ENCODE measurements around the gene TSPAN4.

Gene TSPAN4, protein sequence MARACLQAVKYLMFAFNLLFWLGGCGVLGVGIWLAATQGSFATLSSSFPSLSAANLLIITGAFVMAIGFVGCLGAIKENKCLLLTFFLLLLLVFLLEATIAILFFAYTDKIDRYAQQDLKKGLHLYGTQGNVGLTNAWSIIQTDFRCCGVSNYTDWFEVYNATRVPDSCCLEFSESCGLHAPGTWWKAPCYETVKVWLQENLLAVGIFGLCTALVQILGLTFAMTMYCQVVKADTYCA

DNA sequence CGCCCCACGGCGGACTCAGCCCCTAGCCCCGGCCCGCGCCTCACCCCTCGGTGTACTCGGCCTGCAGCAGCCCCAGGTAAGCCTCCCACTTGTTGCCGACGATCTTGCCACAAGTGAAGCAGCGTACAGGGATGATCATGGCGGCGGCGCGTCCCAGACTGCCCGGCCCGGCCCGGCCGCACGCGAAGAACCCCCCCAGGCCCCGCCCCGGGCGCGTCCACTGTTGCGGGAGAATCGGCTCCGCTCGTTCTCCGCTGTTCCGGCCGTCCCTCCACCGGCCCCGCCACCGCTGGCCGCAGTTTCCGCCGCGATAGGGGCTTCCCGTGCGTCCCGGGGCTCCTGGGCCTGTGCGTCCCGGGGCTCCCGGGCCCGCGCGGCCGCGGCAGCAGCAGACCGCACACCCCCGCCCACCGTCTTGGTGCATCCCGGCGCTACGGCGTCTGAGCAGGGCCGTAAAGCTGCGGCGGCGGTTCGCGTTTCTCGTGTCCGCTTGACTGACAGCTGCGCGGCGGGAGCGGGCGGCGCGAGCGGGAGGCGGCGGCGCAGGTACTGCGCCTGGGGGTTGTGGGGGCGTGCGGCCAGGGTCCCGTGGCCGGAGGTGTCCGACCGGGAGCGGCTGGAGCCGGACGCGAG is at the start of gene TSPAN4, which contains the start of gene POLR2L:
Gene TSPAN4 (plus strand): TSS at position 483 of the 633 bp plus-strand sequence. CDS start 7,453 bp downstream, outside the sequence.
Gene POLR2L (minus strand): TSS at position 160 of the 633 bp plus-strand sequence. CDS start 21 bp downstream, at position 139.
- DNase-seq (ENCODE audit: low spot score in 2 of 2) (peak; percentile 83 to 84), ATAC-seq (ENCODE audit: low read depth) (peak; percentile 84)
- peak within 1 kb of the TSS; percentile 87 for H3K4me3 Mint-ChIP-seq
- peak within 1 kb of the TSS; percentile 45 for H3K27ac Mint-ChIP-seq
- H3K27me3 Mint-ChIP-seq, result peaks cover 6% of the 10 kb centered on the region
- H3K9me3 Mint-ChIP-seq, result no peaks in the 10 kb centered on the region
- H3K36me3 Mint-ChIP-seq, result peaks cover 2% of the 10 kb centered on the region
- peaks cover 15% of the 10 kb centered on the region for H3K4me1 Mint-ChIP-seq

DNA sequence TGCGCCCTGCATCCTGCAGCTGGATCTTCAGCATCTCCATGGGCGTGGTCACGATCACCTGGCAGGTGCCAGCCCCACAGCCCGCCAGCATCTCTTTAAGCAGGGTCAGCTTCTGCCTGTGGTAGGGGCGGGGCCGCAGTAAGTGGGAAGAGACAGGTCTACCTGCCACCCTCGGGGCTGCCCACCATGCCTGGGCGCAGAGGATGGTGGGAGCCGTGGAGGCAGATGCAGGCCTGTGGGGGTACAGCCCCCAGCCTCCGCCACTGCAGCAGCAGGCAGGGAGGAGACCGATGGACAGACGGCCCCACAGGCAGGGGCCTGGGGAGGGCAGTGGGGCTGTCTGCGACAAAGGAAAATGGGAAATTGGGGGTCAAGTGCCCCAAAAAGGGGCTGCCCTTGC is 49.8 kb upstream of the TSPAN4 start:
- ATAC-seq (ENCODE audit: low read depth) (no peak), DNase-seq (ENCODE audit: low spot score in 2 of 2) (no peak)
- Mint-ChIP-seq H3K9me3 (no peaks in the 10 kb centered on the region), H3K4me1 (peaks cover 7% of the 10 kb centered on the region), H3K27ac (no peak overlapping the region), H3K4me3 (no peak overlapping the region), H3K27me3 (peaks cover 2% of the 10 kb centered on the region), H3K36me3 (peaks cover 12% of the 10 kb centered on the region)

DNA sequence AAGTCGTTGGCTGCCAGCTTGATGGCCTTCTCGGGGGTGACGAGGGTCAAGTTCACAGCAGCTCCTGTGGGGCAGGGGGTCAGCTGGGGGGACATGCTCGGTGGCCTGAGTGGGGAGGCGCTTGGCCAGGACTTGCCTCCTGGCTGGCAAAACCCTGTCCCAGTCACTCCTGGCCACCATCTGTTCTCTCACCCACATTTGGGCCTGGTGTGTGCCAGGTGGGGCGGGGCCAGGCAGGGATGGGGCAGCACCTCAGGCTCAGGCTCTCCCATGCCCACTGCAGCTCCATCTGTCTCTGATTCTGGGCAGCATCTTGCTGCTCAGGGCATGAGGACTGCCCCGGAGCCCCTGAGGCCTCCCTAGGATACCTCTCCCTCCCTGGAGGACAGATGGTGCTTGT is 49.1 kb upstream of the TSPAN4 start:
- no peak for DNase-seq (ENCODE audit: low spot score in 2 of 2)
- Mint-ChIP-seq H3K36me3 (peaks cover 12% of the 10 kb centered on the region), H3K27me3 (peaks cover 2% of the 10 kb centered on the region), H3K9me3 (no peaks in the 10 kb centered on the region), H3K4me3 (no peak overlapping the region), H3K4me1 (peaks cover 7% of the 10 kb centered on the region), H3K27ac (no peak overlapping the region)
- no peak for ATAC-seq (ENCODE audit: low read depth)

DNA sequence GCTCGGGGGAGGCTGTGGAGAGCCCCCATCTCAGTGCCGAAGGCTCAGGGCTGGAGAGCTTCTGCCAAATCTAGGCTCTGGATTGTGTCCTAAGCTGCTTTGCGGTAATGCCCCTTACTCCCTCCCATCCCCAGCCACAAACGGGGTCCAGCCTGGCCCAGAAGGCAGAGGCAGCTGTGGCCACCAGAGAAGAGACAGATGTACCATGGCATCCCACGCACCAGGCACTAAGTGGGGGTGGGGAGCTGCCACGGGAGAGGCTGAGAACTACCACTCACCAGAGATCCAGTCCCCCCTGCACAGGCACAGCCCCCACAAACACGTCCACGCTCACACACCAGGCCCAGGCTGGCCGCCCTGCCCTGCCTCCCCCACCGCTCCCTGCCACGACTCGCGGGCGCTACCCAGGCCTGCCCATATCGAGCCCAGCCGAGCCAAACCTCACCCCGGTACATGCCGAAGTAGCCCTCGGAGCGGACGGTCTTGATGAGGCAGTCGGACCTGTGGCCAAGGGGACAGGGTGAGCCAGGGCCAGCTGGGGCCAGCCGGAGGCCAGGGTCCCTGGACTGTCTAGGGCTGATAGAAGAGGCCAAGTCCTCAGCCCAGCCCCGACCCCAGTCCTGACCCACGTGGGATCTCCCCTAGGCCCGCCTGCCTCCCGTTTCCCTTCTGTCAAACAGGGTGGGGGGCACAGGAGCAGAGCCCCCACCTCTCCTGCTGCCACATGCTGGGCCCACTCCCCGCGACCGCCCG is 48.5 kb upstream of the TSPAN4 start:
- H3K36me3 Mint-ChIP-seq, result peaks cover 12% of the 10 kb centered on the region
- no peaks in the 10 kb centered on the region for H3K9me3 Mint-ChIP-seq
- H3K27ac Mint-ChIP-seq, result no peak overlapping the region
- H3K4me3 Mint-ChIP-seq, result peak overlapping the region; percentile 27
- H3K4me1 Mint-ChIP-seq, result peaks cover 7% of the 10 kb centered on the region
- no peaks in the 10 kb centered on the region for H3K27me3 Mint-ChIP-seq
- ATAC-seq (ENCODE audit: low read depth) (no peak), DNase-seq (ENCODE audit: low spot score in 2 of 2) (no peak)

DNA sequence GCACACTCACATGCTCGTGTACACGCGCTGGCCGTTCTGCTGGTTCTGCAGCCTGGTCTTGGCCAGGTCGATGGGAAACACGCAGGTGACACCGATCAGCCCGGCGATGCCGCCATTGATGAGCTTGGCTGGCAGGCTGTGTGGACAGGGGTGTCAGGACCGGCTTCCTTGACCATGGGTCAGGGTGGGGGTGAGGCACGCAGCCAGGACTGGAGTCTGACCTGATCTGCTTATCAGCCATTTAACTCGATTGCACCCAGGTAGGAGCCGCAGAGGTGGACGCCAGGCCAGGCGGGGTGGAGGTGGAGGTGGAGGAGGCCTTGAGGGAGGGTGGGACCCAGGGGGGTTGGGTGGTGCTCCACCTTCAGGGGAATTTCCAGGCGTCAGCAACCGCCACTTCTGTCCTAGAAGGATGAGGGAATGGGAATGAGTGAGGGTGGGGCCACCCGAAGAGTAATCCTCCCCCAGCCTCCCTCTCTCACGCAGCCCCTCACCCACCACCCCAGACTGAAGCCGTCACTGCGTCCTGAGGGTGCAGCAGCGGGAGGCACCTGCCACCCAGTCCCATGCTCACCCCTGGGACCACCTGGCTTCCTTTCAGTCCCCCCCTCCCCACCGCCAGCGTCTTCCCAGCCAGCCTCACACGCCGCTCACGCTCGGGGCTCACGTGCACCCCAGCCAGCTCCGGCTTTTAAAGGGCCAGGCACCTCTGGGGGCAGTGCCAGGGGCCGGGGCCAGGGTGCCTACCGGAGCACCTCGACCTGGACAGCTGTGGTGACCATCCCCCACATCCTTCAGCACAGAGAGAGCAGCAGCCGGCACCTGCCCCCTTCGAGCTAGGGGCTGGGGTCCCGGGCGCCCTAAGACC is 47.7 kb upstream of the TSPAN4 start:
- peaks cover 7% of the 10 kb centered on the region for H3K4me1 Mint-ChIP-seq
- DNase-seq (ENCODE audit: low spot score in 2 of 2), result no peak
- H3K27ac Mint-ChIP-seq, result no peak overlapping the region
- no peak for ATAC-seq (ENCODE audit: low read depth)
- H3K9me3 Mint-ChIP-seq, result no peaks in the 10 kb centered on the region
- H3K4me3 Mint-ChIP-seq, result peak overlapping the region; percentile 98
- no peaks in the 10 kb centered on the region for H3K27me3 Mint-ChIP-seq
- peaks cover 12% of the 10 kb centered on the region for H3K36me3 Mint-ChIP-seq

DNA sequence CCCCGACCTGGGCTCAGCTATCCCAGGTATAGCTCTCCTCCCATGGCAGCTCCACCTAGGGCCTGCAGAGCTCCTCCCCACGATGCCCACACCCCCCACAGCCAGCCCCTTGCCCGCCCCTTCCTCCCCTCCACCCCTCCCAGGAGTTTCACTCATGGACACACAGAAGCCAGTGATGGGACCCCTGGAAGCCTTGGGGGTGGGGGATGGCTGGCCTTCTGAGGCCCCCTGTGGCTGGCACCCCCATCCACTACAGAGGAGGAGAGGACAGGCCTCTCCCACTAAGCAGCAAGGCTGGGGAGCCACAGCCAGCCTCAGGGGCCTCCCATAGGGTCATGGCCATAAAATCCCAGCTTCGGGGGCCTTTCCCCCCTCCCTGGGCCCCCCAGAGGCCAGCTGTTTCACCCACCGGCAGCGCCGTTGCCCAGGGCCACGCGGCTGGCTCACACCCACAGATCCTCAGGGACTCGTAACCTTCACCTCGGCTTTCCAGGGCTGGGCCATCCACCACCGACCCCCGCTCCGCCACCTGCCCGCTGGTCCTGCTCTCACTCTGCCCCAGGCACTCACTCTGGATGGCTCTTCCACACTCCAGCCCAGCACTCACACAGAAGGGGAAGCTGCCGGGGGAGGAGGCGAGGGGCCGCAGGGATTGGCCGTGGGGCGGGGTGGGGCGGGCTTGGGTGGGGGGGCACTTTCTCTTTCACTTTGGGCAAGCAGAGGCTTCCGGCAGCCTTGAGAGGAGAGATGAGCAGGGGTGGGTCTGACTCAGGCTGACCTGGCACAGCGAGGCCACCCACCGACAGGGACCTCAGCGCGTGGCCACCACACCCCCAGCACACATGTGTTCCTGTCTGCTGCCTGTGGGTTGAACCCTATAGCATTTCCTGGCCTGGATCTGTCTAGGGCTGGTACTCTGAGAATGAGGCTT is 46.8 kb upstream of the TSPAN4 start:
- Mint-ChIP-seq H3K4me1 (peaks cover 7% of the 10 kb centered on the region), H3K4me3 (peak overlapping the region; percentile 98), H3K36me3 (peaks cover 10% of the 10 kb centered on the region), H3K27me3 (no peaks in the 10 kb centered on the region), H3K27ac (peak overlapping the region; percentile 89), H3K9me3 (no peaks in the 10 kb centered on the region)
- DNase-seq (ENCODE audit: low spot score in 2 of 2) (peak; percentile 53 to 64), ATAC-seq (ENCODE audit: low read depth) (peak; percentile 47)

DNA sequence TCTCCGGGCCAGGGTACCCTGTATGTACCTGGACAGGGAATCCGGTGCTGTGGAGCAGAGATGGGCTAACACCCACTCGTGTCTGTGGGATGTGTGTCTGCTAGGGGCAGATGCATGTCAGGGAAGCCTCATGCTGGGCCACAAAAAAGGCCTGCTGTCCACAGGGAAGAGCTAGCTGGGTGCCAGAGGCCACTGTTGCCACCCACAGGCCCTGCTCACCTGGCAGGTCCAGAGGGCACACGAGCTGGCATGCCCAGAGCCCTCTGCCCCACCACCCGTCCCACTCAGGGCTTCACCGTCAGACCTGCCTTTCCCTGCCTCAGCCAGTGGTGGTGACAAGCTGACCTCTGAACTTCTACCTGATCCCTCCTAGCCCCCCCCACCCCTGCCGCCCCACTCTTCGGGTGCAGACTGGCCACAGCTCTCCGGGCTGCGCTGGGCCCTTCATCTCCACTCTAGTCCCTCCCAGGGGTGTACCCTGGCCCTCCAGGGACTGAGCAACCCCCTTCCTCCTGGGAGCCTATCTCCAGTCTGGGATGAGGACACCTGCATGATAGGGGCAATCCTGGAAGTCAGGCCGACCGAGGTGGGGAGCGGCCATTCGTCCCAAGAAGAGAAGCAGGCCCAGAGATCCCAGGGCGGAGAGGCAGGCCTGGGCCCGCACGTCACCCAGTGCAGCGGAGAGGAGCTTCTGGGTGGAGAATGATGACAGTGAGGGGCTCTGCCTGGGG is 45.9 kb upstream of the TSPAN4 start:
- H3K9me3 Mint-ChIP-seq, result no peaks in the 10 kb centered on the region
- H3K4me1 Mint-ChIP-seq, result peaks cover 7% of the 10 kb centered on the region
- DNase-seq (ENCODE audit: low spot score in 2 of 2) (no peak), ATAC-seq (ENCODE audit: low read depth) (no peak)
- peak overlapping the region; percentile 98 for H3K4me3 Mint-ChIP-seq
- H3K36me3 Mint-ChIP-seq, result peaks cover 9% of the 10 kb centered on the region
- peak overlapping the region; percentile 89 for H3K27ac Mint-ChIP-seq
- H3K27me3 Mint-ChIP-seq, result no peaks in the 10 kb centered on the region

DNA sequence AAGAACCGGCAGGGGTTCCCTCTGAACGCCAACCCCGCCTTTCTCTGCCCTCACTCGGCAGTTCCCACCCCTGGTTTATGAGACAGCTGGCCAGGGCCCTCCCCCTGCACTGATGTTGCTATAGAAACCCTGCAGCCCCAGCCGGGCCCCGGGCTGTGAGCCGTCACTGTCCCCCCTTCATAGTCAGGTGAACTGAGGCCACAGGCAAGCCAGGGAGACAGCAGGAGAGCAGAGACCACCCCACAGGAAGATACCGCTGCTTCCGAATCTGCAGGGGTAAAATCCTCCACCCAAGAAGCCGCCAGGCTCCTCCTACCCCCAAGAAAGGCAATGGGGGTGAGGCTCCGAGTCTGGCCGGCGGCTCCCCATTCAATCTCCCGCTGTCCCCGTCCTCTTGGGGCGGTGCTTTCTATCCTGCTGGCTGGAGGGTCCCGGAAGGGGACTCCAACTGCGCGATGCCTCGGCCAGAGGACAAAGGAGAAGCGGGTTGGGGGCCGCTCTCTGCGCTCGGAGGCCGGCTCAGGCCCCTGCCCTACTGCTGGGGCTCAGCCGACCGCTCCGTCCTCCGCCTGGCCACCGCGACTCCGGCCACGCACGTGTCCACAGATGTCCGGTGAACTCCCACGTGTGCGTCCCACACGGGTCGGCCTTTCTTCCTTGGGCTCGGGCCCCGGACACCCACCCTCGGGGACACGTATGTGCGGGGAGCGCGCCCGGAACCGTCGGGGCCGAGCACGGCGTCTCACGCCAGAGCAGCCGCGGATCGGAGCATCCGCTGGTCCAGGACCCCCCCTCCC is 45.2 kb upstream of the TSPAN4 start:
- Mint-ChIP-seq H3K4me3 (peak overlapping the region; percentile 98), H3K27ac (peak overlapping the region; percentile 89)
- peak; percentile 75 to 84 for DNase-seq (ENCODE audit: low spot score in 2 of 2)

DNA sequence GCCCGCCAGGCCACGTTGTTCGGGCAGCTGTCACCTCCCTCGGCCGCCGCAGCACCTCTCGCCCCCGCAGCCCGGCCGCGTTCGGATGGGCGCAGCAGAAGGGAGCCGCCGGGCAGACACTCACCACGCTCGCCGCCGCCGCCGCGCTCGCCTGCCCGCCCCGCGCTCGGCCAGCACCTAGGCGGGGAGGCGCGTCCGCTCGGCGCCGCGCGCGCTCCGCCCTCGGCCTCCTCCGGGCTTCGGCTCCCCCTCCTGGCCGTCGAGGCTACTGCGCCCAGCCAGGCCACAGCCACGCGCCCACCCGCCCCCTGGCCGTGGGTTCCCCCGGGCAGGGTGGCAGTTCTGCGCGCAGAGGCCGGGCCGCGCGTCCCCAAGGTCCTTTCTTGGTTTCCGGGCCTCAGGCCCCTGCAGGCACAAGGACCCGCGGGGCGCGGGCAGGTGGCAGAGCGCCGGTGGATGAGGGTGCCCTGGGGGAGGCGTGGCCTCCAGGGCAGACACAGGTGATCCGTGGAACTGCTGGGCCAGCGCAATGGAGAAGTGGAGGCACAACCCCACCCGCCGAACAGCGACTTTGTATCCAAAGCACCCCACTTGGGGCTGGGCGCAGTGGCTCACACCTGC is 44.4 kb upstream of the TSPAN4 start, which contains the start of gene SLC25A22:
Gene SLC25A22 (minus strand): TSS at position 189 of the 621 bp plus-strand sequence. CDS start 3,275 bp downstream, outside the sequence.
- peaks cover 4% of the 10 kb centered on the region for H3K36me3 Mint-ChIP-seq
- H3K4me3 Mint-ChIP-seq, result peak within 1 kb of the TSS; percentile 98
- H3K27ac Mint-ChIP-seq, result peak within 1 kb of the TSS; percentile 89
- ATAC-seq (ENCODE audit: low read depth) (peak; percentile 66), DNase-seq (ENCODE audit: low spot score in 2 of 2) (peak; percentile 92 to 97)
- no peaks in the 10 kb centered on the region for H3K9me3 Mint-ChIP-seq
- no peaks in the 10 kb centered on the region for H3K27me3 Mint-ChIP-seq
- peaks cover 7% of the 10 kb centered on the region for H3K4me1 Mint-ChIP-seq

More for the DNA sequence above, 45.2 kb upstream of the TSPAN4 start:
- Mint-ChIP-seq H3K9me3 (no peaks in the 10 kb centered on the region), H3K36me3 (peaks cover 7% of the 10 kb centered on the region), H3K27me3 (no peaks in the 10 kb centered on the region), H3K4me1 (peaks cover 7% of the 10 kb centered on the region)
- ATAC-seq (ENCODE audit: low read depth), result peak; percentile 59

DNA sequence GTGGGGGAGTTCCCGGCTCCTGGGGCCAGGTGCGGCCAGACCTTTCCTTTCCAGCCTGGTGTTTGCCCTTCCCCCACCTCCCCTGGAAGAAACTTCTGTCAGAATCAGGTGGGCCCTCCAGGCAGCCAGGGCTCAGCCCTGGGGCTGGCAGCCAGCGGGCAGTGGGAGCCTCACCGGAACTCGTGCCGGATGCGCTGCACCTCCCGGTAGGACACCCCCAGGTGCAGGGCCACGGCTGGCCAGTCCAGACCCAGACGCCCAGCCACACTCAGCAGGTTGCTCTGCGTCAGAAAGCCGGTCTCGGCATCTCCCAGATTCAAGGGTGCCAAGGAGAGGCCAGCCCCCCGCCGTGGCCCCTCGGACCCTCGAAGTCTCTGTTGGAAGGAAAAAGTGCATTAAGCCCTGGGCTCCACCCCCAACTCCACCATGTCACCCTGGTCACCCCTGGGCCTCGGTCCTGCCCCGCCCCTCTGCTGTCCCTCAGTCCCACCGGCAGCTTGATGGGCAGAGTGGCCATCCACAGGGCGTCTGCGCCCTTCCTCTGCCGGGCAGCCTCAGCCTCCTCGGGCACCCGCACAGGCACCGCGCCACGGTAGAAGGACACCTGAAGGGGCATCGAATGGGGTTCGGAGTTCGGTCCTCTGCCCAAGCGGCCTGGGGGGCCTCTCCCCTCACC is 42.9 kb upstream of the TSPAN4 start:
- H3K27ac Mint-ChIP-seq, result no peak overlapping the region
- no peak for ATAC-seq (ENCODE audit: low read depth)

DNA sequence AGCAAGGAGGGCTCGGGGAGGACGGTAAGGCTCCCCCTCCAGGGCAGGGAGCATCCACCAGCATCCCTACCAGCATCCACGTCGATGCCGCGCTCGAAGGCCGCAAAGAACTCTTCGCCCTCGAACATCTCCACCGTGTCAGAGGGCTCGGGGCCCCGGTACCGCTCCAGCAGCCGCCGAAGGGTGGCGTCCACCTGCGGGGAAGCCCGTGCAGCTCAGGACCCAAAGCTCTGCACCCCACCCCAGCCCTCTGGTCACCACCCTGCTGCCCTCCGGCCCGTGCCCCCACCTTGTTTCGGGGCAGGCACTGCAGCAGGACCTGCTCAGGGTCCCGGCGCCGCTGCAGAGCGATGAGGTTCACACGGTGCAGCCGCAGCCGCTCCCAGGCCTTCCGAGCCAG is 42.2 kb upstream of the TSPAN4 start:
- Mint-ChIP-seq H3K9me3 (no peaks in the 10 kb centered on the region), H3K4me1 (peaks cover 13% of the 10 kb centered on the region), H3K27me3 (no peaks in the 10 kb centered on the region), H3K4me3 (no peak overlapping the region), H3K27ac (no peak overlapping the region), H3K36me3 (peaks cover 4% of the 10 kb centered on the region)
- no peak for ATAC-seq (ENCODE audit: low read depth)
- no peak for DNase-seq (ENCODE audit: low spot score in 2 of 2)

More for the DNA sequence above, 42.9 kb upstream of the TSPAN4 start:
- Mint-ChIP-seq H3K4me1 (peaks cover 12% of the 10 kb centered on the region), H3K4me3 (no peak overlapping the region), H3K9me3 (no peaks in the 10 kb centered on the region), H3K27me3 (no peaks in the 10 kb centered on the region), H3K36me3 (peaks cover 4% of the 10 kb centered on the region)
- DNase-seq (ENCODE audit: low spot score in 2 of 2), result no peak
